K562 (cell line): ENCODE data around the gene SHISAL2A. TPM values are rescaled to one million over a fixed set of nuclear protein-coding genes. Genes with fewer than 3 reads are reported as not detected.

Source experiments
- ARID1B ChIP-seq: fragments of 450-650 bp; IDR thresholded peaks from 2 replicates; pipeline ENCODE4 v1.6.1; 2016; ENCODE audit warnings: antibody characterized with exemption, mild to moderate bottlenecking, inconsistent platforms
- BACH1 ChIP-seq: fragments of 200-800 bp; sonication (Bioruptor generic); IDR thresholded peaks from 2 replicates; pipeline ENCODE4 v1.6.1; 2016; ENCODE audit warnings: missing genetic modification characterization, missing compliant biosample characterization
- BRCA1 ChIP-seq, 2 experiments: fragments of 450-650 bp in 1 of 2; sonication (generic) in 1 of 2; formaldehyde crosslinking in 1 of 2; IDR thresholded peaks; 2 replicates each; pipeline versions ENCODE4 v1.5.0 to v1.6.1; 2017 to 2020; ENCODE audit warnings: mild to moderate bottlenecking in 1 of 2, missing genetic modification reagents in 1 of 2
- CREB1 ChIP-seq, 2 experiments: sonication (generic) in 1 of 2; formaldehyde crosslinking in 1 of 2; IDR thresholded peaks; 2 replicates each; pipeline versions ENCODE4 v1.6.1 to v1.8.0; 2012 to 2022; ENCODE audit warnings: inconsistent platforms in 1 of 2, mild to moderate bottlenecking in 1 of 2, missing genetic modification reagents in 1 of 2, moderate library complexity in 1 of 2
- EGR1 ChIP-seq: fragments of 450-650 bp; conservative IDR thresholded peaks from 2 replicates; pipeline ENCODE4 v1.6.1; 2017; ENCODE audit warnings: mild to moderate bottlenecking
- EHMT2 ChIP-seq: fragments of 450-650 bp; IDR thresholded peaks from 2 replicates; pipeline ENCODE4 v1.6.1; 2018; ENCODE audit warnings: antibody characterized with exemption
- EWSR1 ChIP-seq: fragments of 450-650 bp; IDR thresholded peaks from 2 replicates; pipeline ENCODE4 v1.6.1; 2018; ENCODE audit warnings: borderline replicate concordance, mild to moderate bottlenecking, low read depth, moderate library complexity; ENCODE audit not compliant: partially characterized antibody
- HCFC1 ChIP-seq: IDR thresholded peaks from 2 replicates; pipeline ENCODE4 v1.6.1; 2012; ENCODE audit warnings: low read depth, low read length, improper control_type of control experiment
- JUN ChIP-seq, 2 experiments: sonication (generic) in 1 of 2; formaldehyde crosslinking in 1 of 2; IDR thresholded peaks; 2 replicates each; pipeline versions ENCODE4 v1.6.1 to v1.8.0; 2012 to 2022; ENCODE audit warnings: borderline replicate concordance in 2 of 2, mild to moderate bottlenecking in 2 of 2, improper control_type of control experiment in 1 of 2, low read depth in 1 of 2, low read length in 1 of 2, missing genetic modification reagents in 1 of 2
- KHSRP ChIP-seq: fragments of 450-650 bp; IDR thresholded peaks from 2 replicates; pipeline ENCODE4 v1.6.1; 2017
- PHF20 ChIP-seq: fragments of 450-650 bp; IDR thresholded peaks from 2 replicates; pipeline ENCODE4 v1.6.1; 2018; ENCODE audit not compliant: partially characterized antibody
- SMC3 ChIP-seq: conservative IDR thresholded peaks from 2 replicates; pipeline ENCODE4 v1.6.1; 2011; ENCODE audit warnings: low read depth, low read length, improper control_type of control experiment; ENCODE audit not compliant: insufficient read depth
- TOE1 ChIP-seq, 2 experiments: fragments of 450-650 bp in 1 of 2; sonication (generic) in 1 of 2; formaldehyde crosslinking in 1 of 2; IDR thresholded peaks; 2 replicates each; pipeline versions ENCODE4 v1.7.1 to v1.8.0; 2016 to 2022; ENCODE audit warnings: borderline replicate concordance in 2 of 2, mild to moderate bottlenecking in 2 of 2, antibody characterized with exemption in 1 of 2, inconsistent platforms in 1 of 2, low read depth in 1 of 2, missing genetic modification reagents in 1 of 2, moderate library complexity in 1 of 2
- TSC22D4 ChIP-seq: fragments of 450-650 bp; IDR thresholded peaks from 2 replicates; pipeline ENCODE4 v1.6.1; 2016; ENCODE audit warnings: missing genetic modification characterization, missing biosample characterization, control low read depth
- ZKSCAN1 ChIP-seq: fragments of 150-350 bp; IDR thresholded peaks from 2 replicates; pipeline ENCODE4 v1.6.1; 2016; ENCODE audit warnings: low read depth, low read length
- ZNF121 ChIP-seq: sonication (generic); formaldehyde crosslinking; conservative IDR thresholded peaks from 2 replicates; pipeline ENCODE4 v1.8.0; 2022; ENCODE audit warnings: missing genetic modification reagents
- ZNF263 ChIP-seq: sonication (generic); formaldehyde crosslinking; IDR thresholded peaks from 2 replicates; pipeline ENCODE4 v1.8.0; 2022; ENCODE audit warnings: mild to moderate bottlenecking, missing genetic modification reagents, borderline replicate concordance
- ZNF311 ChIP-seq: fragments of 250-450 bp; sonication (Bioruptor Pico); IDR thresholded peaks from 2 replicates; pipeline ENCODE4 v1.4.0; 2020; ENCODE audit warnings: mild to moderate bottlenecking, moderate library complexity
- polyA plus RNA-seq, 8 experiments: library from polyadenylated mRNA; depleted of rRNA in 4 of 8; stranded (reverse) in 5 of 8; unstranded in 3 of 8; fragments of >200 nt; fragmentation: Nextera tagmentation in 2 of 8; fragmentation: Illumina TruSeq in 1 of 8; extraction: Ambion mirVana in 2 of 8; extraction: Trizol in 1 of 8; gene quantifications; 2 replicates each; pipeline versions ENCODE4 v1.2.1 to v1.2.3, GENCODE V29; 2011 to 2014; ENCODE audit warnings: inconsistent platforms in 1 of 8, missing spikeins in 1 of 8
- total RNA-seq, 7 experiments: library from RNA; depleted of rRNA in 6 of 7; stranded (reverse); fragments of >200 nt in 6 of 7; fragmentation: Illumina TruSeq in 2 of 7; extraction: Trizol in 2 of 7; gene quantifications; 2 replicates each; pipeline versions ENCODE4 v1.2.1 to v1.2.3, GENCODE V29; 2011 to 2021; ENCODE audit warnings: low replicate concordance in 1 of 7
- TF ChIP-seq, protein P1 (sequence below), 2 experiments: IDR thresholded peaks; 2 replicates each; pipeline ENCODE4 v1.6.1; 2011; ENCODE audit warnings: borderline replicate concordance in 1 of 2, control low read depth in 1 of 2, low read depth in 1 of 2, low read length in 1 of 2, mild to moderate bottlenecking in 1 of 2, mixed read lengths in 1 of 2, moderate library complexity in 1 of 2; ENCODE audit not compliant: insufficient read depth in 1 of 2, insufficient read length in 1 of 2, poor library complexity in 1 of 2, severe bottlenecking in 1 of 2; ENCODE audit errors: extremely low read depth in 1 of 2
- TF ChIP-seq, protein P2 (sequence below), 2 experiments: fragments of 250-450 bp in 1 of 2; fragments of 450-650 bp in 1 of 2; sonication (Bioruptor Pico) in 1 of 2; IDR thresholded peaks; 2 replicates each; pipeline versions ENCODE4 v1.6.1 to v1.8.0; 2016 to 2021; ENCODE audit warnings: mild to moderate bottlenecking in 2 of 2, moderate library complexity in 2 of 2, missing compliant biosample characterization in 1 of 2, missing genetic modification characterization in 1 of 2
- TF ChIP-seq, protein P3 (sequence below): fragments of 450-650 bp; IDR thresholded peaks from 2 replicates; pipeline ENCODE4 v1.6.1; 2016; ENCODE audit warnings: missing biosample characterization, missing genetic modification characterization

SHISAL2A gene
- total and polyA plus RNA-seq, 9 of the 15 experiments (the other 6 are each of a cell fraction or from before 2014, with no cell fraction given), result 0.11 TPM; not detected in 8

DNA sequence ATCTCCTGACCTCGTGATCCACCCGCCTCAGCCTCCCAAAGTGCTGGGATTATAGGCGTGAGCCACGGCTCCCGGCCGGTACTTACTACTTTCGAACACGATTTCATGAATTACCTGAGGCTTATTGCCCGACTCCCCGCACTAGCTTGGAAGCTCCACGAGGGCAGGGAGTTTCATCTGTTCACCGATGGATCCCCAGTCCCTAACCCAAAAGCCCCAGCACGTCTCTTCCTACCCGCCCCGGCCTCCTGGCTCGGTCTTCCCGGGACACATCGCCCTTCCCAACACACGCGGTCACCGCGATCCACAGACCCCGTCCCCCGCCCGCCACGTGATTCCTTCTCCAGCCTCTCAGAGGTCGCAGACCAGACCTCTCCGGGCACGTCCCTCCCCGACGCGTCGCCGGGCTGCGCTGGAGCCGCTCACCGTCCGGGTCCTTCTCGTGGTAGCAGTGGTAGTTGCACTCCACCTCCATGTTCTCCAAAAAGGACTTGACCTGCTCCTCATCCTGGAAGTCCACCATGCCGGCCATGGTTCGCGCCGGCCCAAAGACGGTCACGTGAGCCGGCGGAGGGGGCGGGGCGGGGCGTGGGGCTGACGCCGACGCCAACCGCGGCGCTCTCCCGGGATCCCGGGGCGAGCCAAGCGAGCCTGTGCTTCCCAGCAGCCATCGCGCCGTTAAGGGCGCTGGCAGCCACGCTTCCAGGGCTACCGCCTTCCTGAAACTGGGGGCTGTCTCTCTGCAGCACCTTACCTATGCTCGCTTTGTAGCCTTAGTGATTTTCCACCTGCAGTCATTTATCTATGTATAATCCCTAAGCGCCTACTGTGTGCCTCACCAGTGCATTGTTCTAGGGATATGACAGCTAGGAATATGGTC is 65.1 kb downstream of the SHISAL2A start, which contains the start of gene COA7 (continued):
- TF ChIP-seq ARID1B, result peak; percentile 33
- peak; percentile 3; the same call in 1 of the 2 replicates for TF ChIP-seq ZNF121
- TF ChIP-seq EGR1, result peak; percentile 86
- TF ChIP-seq EHMT2, result no peak
- no peak for TF ChIP-seq SMC3
- peak; percentile 67 for TF ChIP-seq CREB1 (IDR thresholded peaks at IDR 0.05)
- peak; percentile 76 for TF ChIP-seq CREB1 (CRISPR knock-in tag; IDR thresholded peaks at IDR 0.05)
- no peak for TF ChIP-seq TSC22D4 (tag)
- peak; percentile 39 for TF ChIP-seq JUN (IDR thresholded peaks at IDR 0.05; ENCODE audit: borderline replicate concordance, low read depth, low read length)
- TF ChIP-seq JUN (CRISPR knock-in tag; IDR thresholded peaks at IDR 0.05; ENCODE audit: borderline replicate concordance), result no peak; the same call in 1 of the 2 replicates
- TF ChIP-seq, protein P1, sequence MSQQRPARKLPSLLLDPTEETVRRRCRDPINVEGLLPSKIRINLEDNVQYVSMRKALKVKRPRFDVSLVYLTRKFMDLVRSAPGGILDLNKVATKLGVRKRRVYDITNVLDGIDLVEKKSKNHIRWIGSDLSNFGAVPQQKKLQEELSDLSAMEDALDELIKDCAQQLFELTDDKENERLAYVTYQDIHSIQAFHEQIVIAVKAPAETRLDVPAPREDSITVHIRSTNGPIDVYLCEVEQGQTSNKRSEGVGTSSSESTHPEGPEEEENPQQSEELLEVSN (IDR thresholded peaks at IDR 0.05; ENCODE audit: borderline replicate concordance in 1 of 2, extremely low read depth in 1 of 2, insufficient read depth in 1 of 2, insufficient read length in 1 of 2, low read depth in 1 of 2, low read length in 1 of 2, poor library complexity in 1 of 2, severe bottlenecking in 1 of 2), result peak; percentile 93 to 94
- no peak for TF ChIP-seq EWSR1
- TF ChIP-seq KHSRP, result no peak
- no peak for TF ChIP-seq BACH1 (tag)
- TF ChIP-seq PHF20, result peak; percentile 87
- no peak for TF ChIP-seq BRCA1 (IDR thresholded peaks at IDR 0.05)
- TF ChIP-seq BRCA1 (CRISPR knock-in tag; IDR thresholded peaks at IDR 0.05), result no peak
- TF ChIP-seq, protein P2, sequence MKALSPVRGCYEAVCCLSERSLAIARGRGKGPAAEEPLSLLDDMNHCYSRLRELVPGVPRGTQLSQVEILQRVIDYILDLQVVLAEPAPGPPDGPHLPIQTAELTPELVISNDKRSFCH (CRISPR knock-in tag; IDR thresholded peaks at IDR 0.05), result no peak
- TF ChIP-seq, protein P2 (tag; IDR thresholded peaks at IDR 0.05), result peak; percentile 90
- TF ChIP-seq HCFC1, result peak; percentile 38
- TF ChIP-seq TOE1 (IDR thresholded peaks at IDR 0.05; ENCODE audit: borderline replicate concordance), result peak; percentile 97
- TF ChIP-seq TOE1 (CRISPR knock-in tag; IDR thresholded peaks at IDR 0.05; ENCODE audit: borderline replicate concordance, low read depth), result no peak; the same call in 1 of the 2 replicates
- TF ChIP-seq, protein P3, sequence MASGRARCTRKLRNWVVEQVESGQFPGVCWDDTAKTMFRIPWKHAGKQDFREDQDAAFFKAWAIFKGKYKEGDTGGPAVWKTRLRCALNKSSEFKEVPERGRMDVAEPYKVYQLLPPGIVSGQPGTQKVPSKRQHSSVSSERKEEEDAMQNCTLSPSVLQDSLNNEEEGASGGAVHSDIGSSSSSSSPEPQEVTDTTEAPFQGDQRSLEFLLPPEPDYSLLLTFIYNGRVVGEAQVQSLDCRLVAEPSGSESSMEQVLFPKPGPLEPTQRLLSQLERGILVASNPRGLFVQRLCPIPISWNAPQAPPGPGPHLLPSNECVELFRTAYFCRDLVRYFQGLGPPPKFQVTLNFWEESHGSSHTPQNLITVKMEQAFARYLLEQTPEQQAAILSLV (tag), result no peak
- TF ChIP-seq ZNF311, result no peak
- TF ChIP-seq ZKSCAN1, result peak; percentile 99
- TF ChIP-seq ZNF263, result peak; percentile 68
